HG02798 (cell line): Measurements from ENCODE around the gene SF3A2.
"Not testable (repeated sequence)": the region's sequence is repeated elsewhere in the genome, so short reads cannot be mapped to it uniquely, and the experiment has no call there.

Experiments
- ATAC-seq: cut with Tn5 transposase; IDR thresholded peaks from one replicate; pipeline ENCODE4 v1.9.1; 2021; ENCODE audit warnings: mild to moderate bottlenecking; ENCODE audit not compliant: unreplicated experiment, poor library complexity

The SF3A2 gene, protein sequence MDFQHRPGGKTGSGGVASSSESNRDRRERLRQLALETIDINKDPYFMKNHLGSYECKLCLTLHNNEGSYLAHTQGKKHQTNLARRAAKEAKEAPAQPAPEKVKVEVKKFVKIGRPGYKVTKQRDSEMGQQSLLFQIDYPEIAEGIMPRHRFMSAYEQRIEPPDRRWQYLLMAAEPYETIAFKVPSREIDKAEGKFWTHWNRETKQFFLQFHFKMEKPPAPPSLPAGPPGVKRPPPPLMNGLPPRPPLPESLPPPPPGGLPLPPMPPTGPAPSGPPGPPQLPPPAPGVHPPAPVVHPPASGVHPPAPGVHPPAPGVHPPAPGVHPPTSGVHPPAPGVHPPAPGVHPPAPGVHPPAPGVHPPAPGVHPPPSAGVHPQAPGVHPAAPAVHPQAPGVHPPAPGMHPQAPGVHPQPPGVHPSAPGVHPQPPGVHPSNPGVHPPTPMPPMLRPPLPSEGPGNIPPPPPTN

DNA sequence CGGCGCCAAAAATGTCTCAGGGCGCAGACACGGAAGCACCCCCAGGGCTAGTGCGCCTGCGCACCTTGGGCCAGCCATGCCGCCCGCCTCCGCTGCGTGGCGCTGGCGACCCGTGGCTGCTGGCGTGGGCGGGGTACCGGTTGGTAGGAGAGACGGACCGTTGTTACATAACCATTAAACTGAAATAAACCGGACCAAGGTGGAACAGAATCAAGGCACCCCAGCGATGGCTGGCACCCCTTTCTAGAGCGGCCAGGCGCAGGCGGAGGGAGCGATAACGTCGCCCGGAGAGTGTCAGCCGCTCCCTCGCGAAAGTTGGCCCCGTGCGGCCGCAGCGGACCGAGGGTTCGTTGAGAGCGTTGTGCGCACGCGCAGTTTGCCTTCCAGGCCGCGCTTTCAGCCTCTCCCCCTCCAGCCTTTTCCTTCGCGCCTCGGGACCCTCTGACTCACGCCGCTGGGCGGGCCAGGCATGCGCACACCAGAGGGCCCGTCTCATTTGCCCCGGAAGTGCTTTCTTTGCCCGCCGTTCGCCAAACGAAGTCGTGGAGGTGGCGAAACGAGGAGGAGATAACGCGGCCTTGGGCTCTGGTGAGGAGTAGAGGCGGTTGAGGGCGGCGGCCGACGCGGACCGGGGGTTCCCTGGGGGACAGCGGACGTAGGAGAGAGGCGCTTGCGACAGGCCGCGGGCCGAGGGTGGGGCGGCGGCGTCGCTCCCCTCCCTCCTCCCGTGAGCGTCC lies at the start of gene SF3A2, which contains the start of gene PLEKHJ1:
TSS of gene SF3A2 (plus strand) at position 511 of the 737 bp plus-strand sequence. CDS start 6,595 bp downstream, outside the sequence.
TSS of gene PLEKHJ1 (minus strand) at position 16 of the 737 bp plus-strand sequence. CDS start 81 bp downstream, outside the sequence.
- ATAC-seq, result peak; percentile 85

DNA sequence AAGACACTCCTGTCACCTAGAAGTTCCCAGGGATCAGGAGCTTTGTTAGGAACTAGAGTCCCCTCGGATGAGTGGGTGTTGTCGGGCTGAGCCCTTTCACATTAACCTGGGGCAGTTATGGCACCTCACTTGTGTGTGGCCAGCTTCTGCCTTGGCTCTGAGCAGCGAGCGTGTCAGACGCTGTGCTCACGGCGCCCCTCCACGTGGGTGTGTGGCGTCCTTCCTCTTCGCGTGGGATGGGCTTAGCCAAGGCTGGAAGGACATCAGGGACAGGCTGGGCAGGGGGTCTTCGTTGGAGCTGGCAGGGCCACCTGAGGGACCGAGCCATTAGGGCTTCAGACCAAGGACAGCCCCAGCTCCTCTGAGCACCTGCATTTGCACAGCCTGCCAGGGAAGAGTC lies 49.5 kb upstream of the SF3A2 start:
- no peak for ATAC-seq

DNA sequence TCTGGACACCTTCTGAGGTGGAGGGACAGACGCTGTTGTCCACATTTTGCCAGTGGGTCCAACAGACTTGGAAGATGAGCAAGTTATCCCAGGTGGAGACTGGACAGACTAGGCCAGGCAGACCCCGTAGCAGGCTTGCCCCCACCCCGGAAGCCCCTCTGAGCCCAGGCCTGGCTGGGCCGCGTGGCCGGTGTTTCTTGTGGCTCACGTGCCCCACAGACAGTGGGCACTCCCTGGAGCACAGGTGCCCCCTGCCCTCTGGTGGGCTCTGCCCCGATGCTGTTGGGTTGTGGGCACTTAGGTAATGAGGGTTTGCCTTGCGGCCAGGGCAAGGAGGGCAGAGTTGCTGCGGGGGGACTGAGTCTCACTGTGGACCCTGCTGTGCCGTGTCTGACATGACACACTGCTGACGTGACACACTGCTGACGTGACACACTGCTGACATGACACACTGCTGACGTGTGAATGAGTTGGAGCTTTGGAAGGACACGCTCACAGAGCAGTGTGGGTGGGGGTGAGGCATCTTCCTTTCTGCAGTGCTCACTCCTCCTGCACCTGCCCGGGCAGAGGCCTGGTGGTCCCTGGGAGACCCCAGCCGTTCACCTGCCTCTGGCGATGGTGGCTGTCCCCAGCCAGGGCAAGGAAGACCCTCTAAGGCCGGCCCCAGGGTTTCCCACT lies 47.8 kb upstream of the SF3A2 start:
- no peak for ATAC-seq

DNA sequence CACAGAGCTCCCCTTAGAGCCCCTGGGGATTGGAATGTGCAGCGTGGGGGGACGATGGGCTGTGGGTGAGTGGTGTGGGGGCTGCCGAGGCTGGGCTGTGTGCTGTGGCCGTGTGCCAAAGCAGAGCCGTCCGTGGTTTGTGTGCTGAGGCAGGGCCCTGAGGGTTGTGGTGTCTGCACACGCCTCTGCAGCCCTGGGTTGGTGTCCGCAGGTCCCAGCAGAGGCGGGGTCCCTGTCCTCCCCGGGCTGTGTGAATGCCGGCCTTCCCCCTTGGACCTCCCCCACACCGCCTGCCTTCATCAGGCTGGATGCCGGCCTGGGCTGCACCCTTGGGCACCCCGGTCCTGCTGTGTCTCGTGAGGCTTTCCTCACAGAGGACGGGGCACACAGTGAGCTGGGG lies 46.7 kb upstream of the SF3A2 start:
- no peak for ATAC-seq

DNA sequence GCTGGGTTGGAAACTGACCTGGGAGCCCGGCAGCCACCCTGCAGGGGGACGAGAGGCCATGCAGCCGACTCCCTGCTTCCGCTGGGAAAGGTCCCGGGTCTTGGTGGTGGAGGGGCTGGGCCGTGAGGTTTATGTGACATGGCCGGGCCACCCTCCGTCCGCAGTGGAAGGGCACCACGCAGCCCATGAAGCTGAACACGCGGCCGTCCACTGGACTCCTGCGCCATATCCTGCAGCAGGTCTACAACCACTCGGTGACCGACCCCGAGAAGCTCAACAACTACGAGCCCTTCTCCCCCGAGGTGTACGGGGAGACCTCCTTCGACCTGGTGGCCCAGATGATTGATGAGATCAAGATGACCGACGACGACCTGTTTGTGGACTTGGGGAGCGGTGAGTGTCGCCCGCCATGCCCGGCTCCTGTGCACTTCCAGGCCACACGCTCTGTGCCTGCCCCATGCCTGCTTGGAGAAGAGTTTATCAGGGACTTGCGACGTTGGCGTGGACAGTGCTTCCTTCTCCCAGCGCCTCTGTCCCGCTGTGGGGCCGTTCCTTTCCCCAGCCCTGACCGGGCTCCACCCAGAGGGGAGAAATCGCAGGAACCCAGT lies 45.7 kb upstream of the SF3A2 start:
- ATAC-seq, result no peak

DNA sequence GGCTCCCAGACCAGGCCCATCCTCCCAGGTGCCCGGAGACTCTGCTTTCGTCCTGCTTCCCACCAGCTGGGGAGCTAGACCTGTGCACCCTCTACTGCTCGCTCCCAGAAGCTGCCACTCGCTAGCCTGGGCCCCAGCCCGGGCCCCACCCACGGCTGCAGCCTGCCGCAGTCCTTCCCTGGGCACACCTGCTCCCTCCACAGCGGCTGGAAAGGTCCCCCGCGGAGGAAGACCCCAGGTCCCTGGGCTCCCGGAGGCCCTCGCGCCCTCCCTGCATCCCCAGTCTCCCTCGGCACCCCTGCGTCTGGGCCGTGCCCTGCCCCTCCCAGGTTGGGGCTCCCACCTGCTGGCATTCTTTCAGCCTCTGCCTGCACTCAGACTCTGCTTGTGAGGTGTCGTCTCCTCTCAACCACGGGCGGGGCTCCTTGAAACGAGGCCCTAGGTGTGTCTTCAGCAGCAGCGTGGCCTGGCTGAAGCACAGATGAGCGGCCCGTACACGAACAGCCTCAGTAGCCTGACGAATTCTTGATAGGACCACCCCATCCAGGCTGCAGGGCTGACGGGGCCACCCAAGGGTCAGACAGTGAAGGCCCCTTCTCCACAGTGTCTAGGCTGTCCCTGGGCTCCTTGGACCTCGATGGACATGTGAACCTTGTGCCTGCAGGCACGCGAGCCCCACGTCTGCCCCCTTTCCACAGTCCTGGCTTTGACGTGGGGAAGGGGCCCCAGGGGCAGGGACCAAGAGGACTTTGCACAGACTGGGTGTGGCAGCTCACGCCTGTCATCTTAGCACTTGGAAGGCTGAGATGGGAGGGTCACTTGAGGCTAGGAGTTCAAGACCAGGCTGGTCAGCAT lies 44.9 kb upstream of the SF3A2 start:
- no peak for ATAC-seq

- ATAC-seq, result no peak
Measured at GRCh38 chr19:2192862-2193261, 43.8 kb upstream of the SF3A2 start.

GRCh38 chr19:2193807-2194206 lies 42.8 kb upstream of the SF3A2 start:
- ATAC-seq, result no peak

DNA sequence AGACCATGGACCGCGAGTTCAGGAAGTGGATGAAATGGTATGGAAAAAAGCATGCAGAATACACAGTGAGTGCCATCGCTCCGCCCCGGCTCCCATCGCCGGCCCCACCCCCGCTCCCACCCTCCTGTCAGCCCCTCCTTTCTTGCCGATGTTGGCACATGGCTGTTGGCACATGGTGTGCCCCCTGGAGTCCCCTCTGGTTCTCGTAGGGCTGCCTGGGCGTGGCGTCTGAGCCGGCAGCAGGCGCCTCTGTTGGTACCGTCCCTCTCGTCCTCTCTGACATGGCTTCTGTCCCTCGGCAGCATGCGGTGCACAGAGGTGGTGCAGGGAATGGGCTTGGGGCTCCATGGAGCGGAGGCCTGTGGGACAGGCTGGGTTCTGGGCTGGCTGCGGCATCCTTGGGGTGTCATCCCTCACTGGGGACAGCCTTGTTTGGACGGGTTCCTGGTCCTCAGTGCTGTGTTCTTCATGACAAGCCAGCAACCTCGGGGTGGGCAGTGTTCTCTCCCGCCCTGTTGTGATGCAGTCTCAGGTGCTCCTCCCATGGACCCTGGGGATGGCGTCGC lies 42.0 kb upstream of the SF3A2 start:
- ATAC-seq, result no peak

DNA sequence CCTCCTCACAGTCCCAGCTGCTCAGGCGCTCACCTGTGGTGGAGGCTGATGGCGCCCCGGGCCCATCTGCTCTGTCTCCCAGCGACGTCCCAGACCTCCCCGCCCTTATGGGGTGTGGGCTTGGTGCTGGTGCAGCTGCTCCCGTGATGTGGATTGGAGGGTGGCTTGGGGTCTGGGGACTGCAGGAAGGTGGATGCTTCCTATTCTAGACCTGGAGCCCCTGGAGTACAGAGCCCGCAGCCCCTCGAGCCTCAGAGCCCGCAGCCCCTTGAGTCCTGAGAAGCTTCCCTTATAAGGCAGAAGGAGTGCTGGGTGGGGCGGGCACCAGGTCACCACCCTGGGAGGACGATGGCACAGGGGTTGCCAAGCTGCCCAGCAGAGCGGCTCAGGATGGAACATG lies 41.3 kb upstream of the SF3A2 start:
- ATAC-seq, result no peak

- ATAC-seq, result no peak
Measured at GRCh38 chr19:2195914-2196313, 40.7 kb upstream of the SF3A2 start.

- no peak for ATAC-seq
Measured at GRCh38 chr19:2197270-2197669, 39.4 kb upstream of the SF3A2 start.

GRCh38 chr19:2198317-2198716 lies 38.3 kb upstream of the SF3A2 start:
- no peak for ATAC-seq

DNA sequence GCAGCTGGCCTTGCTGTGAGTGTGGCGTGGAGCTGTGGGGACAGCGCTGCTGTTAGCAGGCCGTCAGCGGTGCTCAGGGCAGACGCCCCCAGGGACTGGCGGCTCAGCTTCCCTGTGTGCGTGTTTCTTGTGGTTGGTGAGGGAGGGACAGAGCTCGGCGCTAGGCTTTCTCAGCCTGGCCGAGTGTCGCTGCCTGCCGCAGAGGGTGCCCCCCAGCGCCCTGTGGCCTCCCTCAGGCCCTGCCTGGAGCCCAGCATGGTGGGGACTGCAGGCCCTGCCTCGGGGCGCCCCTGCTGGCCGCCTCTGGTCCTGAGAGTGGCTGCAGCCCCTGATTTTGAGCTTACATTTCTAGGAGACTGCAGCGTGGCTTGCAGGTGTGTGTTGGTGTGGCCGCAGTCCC lies 37.4 kb upstream of the SF3A2 start:
- ATAC-seq, result no peak

GRCh38 chr19:2199861-2200623 lies 36.6 kb upstream of the SF3A2 start:
- ATAC-seq, result no peak

DNA sequence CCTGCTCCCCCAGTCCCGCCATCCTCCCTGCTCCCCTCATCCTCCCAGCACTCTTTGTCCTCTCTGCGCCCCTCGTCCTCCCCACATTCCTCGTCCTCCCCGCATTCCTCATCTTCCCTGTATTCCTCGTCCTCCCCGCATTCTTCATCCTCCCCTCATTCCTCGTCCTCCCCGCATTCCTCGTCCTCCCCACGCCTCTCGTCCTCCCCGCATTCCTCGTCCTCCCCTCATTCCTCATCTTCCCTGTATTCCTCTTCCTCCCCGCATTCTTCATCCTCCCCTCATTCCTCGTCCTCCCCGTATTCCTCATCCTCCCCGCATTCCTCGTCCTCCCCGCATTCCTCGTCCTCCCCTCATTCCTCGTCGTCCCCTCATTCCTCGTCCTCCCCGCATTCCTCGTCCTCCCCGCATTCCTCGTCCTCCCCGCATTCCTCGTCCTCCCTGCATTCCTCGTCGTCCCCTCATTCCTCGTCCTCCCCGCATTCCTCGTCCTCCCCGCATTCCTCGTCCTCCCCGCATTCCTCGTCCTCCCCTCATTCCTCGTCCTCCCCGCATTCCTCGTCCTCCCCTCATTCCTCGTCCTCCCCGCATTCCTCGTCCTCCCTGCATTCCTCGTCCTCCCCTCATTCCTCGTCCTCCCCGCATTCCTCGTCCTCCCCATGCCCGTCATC lies 35.9 kb upstream of the SF3A2 start:
- ATAC-seq, result not testable (repeated sequence)

GRCh38 chr19:2201473-2202148 lies 35.0 kb upstream of the SF3A2 start:
- no peak for ATAC-seq
